GM21390 (cell line): ENCODE data around the gene EIF4B.

ENCODE experiments used
- ATAC-seq: cut with Tn5 transposase; IDR thresholded peaks from one replicate; pipeline ENCODE4 v1.9.1; 2021; ENCODE audit not compliant: unreplicated experiment

EIF4B gene

GRCh38 chr12:53056901-53057300 lies 50.6 kb downstream of the EIF4B start:
- ATAC-seq, result no peak

- no peak for ATAC-seq
Measured at GRCh38 chr12:53057816-53058500, 51.7 kb downstream of the EIF4B start.

DNA sequence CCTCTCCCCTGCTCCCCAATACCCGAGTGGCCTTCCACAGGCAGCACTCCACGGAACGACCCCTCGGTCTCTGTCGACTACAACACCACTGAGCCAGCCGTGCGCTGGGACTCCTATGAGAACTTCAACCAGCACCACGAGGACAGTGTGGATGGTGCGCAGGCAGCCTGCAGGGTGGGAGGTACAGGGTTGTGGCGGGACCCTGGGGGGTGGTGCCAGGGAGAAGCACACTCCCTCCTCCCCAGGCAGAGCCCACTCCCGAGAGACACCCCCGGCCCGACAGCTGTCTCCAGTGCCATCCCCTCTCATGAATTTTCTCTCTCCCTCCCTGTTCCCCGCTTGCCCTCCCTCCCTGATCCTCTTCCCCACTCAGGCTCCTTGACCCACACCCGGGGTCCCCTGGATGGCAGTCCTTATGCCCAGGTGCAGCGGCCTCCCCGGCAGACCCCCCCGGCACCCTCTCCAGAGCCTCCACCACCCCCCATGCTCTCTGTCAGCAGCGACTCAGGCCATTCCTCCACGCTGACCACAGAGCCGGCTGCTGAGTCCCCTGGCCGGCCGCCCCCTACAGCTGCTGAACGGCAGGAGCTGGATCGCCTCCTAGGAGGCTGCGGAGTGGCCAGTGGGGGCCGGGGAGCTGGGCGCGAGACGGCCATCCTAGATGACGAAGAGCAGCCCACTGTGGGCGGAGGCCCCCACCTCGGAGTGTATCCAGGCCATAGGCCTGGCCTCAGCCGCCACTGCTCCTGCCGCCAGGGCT lies 52.6 kb downstream of the EIF4B start:
- ATAC-seq, result no peak

GRCh38 chr12:53059434-53060063 lies 53.3 kb downstream of the EIF4B start:
- no peak for ATAC-seq

- ATAC-seq, result no peak
Measured at GRCh38 chr12:53060064-53060720, 53.9 kb downstream of the EIF4B start.

GRCh38 chr12:53060721-53061276 lies 54.5 kb downstream of the EIF4B start:
- ATAC-seq, result no peak

DNA sequence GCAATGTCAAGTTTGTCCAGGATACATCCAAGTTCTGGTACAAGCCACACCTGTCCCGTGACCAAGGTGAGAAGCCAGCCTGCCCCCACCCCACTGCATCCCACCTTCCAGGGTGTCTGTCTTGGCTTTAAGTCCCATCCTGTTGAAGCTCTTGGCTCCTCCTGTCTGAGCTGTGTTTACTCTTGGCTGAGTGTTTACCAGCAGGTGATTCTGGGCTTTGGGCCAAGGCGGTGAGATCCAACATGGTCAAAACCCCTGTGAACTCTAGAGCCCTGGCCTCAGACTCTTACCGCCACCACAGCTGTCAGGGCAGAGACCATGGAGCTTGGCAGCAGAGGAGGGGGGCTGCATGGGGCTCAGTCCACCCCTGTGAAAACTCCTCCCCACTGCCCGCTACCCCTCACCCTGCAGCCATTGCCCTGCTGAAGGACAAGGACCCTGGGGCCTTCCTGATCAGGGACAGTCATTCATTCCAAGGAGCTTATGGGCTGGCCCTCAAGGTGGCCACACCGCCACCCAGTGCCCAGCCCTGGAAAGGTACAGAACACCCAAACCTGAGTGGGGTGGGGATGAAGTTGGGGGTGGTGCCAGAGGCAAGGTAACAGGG lies 55.3 kb downstream of the EIF4B start:
- ATAC-seq, result no peak

DNA sequence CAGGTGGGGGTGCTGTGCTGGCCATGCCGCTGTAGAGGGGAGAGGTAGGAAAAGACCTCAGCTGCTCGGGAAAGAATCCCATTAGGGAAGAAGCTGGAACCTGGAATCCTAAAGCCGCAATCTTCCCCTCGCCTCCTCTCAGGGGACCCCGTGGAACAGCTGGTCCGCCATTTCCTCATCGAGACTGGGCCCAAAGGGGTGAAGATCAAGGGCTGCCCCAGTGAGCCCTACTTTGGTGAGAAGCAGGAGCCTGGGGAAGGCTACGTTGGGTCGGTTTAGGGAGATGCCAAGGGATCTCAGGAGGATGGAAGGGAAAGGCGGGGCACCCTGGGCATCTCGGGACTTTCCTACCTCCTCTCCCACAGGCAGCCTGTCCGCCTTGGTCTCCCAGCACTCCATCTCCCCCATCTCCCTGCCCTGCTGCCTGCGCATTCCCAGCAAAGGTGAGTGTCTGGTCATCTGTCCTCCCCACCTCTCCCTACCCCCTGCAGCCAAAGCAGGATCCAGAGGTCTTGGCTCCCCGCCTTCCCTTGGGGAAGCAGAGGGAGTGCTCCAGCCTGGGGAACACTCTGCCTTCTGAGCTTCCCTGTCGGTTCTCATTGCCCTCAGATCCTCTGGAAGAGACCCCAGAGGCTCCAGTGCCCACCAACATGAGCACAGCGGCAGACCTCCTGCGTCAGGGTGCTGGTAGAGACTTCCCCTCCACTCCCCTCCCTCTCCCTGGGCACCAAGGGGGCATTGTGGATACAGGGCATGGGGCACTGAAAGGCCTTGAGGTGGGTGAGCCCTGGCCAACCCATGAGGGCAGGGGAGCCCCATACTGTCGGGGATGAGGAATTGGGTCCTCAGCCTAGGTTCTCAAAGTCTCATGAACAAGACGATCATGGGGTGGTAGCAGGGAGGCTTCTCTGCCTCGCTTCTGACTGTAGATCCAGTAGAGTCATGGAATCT lies 56.0 kb downstream of the EIF4B start:
- ATAC-seq, result no peak

- no peak for ATAC-seq
Measured at GRCh38 chr12:53062977-53063707, 56.9 kb downstream of the EIF4B start.

DNA sequence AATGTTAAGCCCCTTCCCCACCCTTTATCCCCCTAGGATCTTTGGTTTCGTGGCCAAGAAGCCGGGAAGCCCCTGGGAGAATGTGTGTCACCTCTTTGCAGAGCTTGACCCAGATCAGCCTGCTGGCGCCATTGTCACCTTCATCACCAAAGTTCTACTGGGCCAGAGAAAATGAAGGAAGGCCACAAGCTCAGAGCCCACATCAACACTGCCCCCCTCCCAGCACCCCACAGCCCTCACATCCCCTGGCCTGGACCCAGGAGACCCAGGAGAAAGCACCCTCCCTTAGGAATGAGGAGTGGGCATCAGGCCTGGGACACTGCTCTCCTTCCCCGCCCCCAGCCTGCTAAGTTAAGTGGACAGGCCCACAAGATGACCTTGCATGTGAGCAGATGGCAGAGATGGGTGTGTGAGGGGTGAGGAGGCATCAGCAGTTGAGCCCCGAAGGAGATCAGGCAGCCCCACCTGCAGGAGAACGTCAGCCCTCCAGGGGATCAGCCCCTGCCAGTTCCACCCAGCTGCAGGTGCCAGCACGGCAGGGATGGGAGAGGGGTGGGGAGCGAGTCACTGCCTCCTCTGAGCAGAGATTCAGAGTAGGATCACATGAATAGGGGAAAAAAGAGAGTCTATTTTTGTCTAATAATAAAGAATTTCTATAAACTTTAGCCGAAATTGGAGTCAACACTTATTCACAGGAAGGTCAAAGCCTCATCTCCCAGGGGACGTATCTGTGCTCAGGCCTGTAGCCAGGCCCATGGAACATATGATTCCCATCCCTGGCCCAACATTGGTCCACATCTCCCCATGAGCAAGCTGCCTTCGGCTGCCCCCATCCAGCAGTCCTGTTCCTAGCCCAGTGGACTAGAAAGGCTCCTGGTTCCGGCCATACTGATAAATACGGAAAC lies 57.7 kb downstream of the EIF4B start:
- no peak for ATAC-seq

DNA sequence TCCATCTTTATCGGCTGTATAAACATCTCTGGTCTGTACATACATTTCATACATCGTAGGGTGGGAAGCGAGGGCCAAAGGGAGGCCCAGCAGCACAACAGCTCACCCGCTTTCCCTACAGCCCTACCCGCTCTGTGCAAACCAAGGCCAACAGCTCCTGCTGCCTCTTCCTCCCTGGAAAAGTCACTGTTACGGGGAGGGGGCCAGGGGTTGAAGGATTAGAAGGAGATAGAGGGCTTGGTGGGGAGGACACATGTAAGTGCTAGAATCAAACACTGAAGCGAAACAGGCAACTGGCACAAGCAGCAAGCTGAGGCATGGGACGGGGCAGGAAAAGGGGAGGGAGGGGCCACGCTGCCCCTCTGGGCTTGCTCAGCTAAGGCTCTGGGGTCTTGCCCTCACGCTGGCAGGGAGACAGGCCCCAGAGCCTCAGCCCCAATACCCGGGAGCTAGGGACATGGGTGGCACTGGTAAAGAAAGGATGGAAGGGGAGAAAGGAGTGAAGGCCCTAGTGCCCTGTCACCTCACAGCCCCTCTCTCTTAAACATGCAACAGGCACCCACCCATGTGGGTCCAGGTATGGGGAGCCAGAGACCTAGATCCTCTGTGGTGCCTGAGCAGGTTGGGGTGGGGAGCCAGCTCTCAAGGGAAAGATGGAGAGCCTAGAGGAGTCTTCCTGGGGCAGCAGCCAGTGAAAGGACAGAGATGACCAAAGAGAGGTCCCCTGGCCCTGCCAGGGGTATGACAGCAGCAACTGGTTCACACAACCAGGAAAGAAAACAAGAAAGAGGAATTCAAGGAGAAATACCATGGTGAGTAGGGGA lies 58.6 kb downstream of the EIF4B start:
- ATAC-seq, result no peak

- ATAC-seq, result no peak
Measured at GRCh38 chr12:53065470-53065869, 59.2 kb downstream of the EIF4B start.

DNA sequence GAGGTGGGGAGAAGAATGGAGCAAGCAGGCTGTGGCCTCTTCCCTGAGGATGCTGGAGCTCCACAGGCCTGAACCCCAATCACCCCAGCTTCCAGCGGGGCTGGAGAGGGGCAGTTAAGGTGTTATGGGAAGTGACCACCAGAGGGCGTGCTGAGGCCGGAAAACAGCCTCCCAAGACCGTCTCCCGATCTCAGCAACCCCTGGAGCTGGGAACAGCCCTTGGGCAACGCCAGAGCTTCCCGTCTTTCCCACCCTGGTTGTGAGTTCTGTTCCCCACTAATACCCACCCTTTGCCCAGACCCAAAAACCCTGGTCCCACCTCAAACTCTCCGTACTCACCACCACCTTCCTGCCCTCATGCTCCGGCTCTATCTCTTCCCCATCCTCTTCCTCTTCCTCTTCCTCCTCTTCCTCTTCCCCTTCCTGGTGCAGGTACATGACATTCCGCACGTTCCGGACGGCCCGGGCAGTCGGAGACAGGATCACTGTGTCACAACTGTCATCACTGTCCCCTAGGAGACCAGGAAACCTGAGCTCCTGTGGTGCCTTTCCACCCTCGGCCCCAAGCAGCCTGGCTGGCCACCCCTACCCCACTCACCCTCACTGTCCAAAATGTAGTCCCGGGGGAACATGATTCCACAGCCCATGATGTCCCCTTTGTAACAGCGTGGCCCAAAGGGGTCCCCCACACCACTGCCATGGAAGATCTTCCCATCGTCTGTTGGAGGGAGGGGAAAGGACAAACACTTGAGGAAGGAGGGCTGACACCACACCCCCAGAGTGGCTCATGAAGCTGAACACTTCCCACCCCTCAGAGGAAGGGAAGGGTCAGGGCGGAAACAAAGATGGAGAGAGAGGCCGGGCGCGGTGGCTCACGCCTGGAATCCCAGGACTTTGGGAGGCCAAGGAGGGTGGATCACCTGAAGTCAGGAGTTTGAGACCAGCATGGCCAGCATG lies 60.0 kb downstream of the EIF4B start:
- no peak for ATAC-seq

DNA sequence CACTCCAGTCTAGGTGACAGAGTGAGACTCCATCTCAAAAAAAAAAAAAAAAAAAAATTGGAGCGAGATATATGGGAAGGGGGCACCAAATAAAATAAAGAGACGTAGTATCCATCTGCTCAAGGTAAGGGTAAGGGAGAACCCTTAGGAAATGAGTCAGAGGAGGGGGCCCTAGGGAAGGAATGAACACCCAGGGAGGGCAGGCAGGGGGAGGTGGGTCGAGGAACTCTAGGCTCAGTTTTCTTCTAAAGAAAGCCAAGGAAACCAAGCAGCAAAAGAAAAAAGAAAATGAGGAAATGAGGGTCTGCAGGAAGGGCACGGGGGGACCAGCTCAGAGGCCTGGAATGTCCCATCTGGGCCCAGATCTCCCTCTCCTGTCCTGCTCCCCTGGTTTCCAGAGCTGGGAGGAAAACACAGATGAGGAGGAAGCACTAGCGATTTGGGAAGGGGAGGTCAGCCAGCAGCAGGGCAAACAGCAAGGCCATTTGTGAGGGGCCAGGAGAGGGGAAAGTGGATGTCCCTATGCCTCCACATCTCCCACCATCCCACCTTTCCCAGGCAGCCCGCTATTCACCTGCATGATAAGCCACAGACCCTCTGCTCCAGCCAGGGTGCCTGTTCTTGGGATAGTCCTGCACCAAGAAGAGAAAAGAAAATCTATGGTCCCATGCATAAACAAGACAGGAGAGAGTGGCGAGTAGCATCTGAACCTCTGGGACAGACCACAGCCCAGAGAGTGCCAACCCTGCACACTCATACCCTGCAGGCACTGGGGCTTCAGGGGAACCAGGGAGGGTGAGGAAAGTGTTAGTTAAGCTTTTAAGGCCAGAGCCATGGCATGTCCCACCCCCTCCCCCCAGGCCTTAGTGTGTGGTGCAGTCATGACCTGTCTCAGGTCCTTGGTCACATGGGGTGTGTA lies 61.1 kb downstream of the EIF4B start:
- no peak for ATAC-seq
